HG03159 (cell line): ENCODE results near the gene MLEC.

Experiments
- ATAC-seq: cut with Tn5 transposase; IDR thresholded peaks from one replicate; pipeline ENCODE4 v1.9.1; 2021; ENCODE audit warnings: mild to moderate bottlenecking, moderate library complexity; ENCODE audit not compliant: unreplicated experiment

Gene MLEC, protein sequence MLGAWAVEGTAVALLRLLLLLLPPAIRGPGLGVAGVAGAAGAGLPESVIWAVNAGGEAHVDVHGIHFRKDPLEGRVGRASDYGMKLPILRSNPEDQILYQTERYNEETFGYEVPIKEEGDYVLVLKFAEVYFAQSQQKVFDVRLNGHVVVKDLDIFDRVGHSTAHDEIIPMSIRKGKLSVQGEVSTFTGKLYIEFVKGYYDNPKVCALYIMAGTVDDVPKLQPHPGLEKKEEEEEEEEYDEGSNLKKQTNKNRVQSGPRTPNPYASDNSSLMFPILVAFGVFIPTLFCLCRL

DNA sequence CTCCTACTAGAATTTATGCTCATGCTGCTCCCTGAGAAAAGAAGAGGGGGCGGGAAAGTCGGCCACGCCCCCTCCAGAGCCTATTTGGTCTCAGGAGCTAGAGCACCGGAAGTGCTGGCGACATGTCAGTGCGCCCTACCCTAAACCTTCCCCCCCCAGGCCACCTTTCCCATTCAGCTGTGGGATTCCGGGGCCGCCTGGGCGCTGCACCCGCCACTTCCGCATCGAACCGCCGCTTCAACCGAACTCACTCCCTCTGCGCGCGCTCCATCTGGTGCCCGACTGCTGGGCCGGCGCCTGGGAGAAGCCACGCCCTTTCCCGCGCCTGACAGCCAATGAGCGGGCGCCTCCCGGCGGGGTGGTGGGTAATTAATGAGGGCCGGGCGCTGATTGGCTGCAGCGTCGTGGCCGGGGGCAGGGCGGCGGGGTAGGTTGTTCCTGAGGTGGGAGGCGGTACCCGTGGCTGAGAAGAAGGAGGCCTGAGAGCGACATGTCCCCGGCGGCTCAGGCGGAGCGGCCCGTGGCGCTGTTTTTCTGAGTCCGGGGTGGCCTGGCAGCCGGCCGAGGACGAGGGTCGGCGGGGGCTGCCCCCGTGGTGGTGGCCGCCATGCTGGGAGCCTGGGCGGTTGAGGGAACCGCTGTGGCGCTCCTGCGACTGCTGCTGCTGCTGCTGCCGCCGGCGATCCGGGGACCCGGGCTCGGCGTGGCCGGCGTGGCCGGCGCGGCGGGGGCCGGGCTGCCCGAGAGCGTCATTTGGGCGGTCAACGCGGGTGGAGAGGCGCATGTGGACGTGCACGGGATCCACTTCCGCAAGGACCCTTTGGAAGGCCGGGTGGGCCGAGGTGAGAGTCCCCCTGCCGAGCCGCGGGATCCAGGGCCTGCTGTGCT lies at the start of gene MLEC:
Gene MLEC (plus strand): TSS at position 460 of the 888 bp plus-strand sequence. CDS start 148 bp downstream, at position 608.
- peak; percentile 60 for ATAC-seq

DNA sequence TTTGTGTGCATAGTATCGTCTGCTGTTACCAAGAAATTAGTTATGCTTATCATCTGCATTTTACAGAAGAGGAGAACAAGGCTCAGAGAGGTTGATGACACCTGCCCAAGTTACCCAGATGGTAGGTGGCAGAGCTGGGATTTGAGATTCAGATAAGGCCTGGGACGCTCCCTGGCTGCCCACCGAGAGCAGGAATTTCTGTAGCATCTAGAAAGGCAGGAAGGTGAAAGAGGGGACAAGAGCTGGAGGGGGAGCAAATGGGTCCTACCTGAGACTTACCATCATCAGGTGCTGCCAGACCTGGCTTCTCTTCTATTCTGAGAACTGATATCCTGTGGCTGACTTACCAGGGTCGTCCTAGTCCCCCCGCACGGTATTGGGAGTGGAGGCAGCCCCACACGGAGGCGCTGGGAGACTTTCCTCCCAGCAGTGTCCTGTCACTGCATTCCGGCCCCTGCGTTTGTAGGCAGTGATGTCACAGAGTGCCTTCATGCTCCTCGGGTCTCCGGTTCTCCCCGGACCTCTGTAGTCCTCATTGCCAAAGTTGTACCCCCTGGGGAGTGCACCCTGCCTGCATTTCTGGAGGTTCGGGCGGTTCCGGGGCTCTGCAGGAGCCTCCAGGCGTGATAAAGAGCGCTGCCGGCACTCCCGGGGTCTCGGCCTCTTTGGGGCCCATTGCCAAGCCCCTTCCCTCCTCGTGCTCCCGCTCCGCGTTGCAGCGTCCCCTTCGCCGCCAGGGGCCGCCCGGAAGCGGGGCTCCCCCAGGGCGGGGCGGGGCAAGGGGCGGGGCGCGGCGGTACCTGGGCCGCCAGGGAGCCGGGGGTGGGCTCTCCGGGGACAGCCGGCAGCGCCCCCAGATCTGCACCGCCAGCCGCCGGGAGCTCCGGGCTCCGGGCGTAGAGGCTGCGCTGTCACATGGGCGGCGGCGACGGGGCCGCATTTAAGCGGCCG lies 46.9 kb upstream of the MLEC start, which contains the start of gene CABP1:
Gene CABP1 (plus strand): TSS at position 856 of the 951 bp plus-strand sequence. CDS start 60 bp downstream, at position 916.
- peak; percentile 70 for ATAC-seq

DNA sequence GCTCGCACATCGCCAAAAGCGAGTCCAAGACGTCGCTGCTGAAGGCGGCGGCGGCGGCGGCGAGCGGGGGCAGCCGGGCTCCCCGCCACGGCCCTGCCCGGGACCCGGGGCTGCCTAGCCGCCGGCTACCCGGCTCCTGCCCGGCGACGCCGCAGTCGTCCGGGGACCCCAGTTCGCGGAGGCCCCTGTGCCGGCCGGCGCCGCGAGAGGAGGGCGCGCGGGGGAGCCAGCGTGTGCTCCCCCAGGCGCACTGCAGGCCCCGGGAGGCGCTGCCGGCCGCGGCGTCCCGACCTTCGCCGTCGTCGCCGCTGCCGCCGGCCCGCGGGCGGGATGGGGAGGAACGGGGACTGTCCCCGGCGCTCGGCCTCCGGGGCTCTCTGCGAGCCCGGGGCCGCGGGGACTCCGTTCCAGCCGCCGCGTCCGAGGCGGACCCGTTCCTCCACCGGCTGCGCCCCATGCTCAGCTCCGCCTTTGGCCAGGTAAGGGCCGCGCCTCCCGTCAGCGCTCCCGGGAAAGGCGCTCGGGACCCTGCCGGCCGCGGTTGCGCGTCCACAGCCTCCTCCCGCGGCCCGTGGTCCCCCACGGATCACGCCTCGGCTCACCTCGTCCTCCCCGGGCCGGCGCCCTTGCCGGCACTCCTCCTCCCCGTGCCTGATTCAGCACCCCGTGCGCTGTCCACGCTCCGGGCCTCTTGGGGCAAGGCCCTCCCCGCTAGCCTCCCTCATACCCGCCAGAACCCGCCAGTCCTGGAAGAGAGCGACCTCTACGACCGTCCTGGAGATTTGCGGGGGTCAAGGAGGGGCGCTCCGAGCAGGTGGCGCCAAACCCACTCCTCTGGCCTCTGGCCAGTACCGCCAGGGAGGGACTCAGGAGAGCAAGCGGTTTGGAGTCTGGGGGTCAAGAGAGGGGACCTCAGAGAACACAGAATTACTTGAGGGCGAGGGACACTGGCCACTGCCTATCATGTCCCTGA lies 45.8 kb upstream of the MLEC start:
- ATAC-seq: peak; percentile 38

GRCh38 chr12:120642121-120642520 lies 44.8 kb upstream of the MLEC start:
- ATAC-seq: no peak

DNA sequence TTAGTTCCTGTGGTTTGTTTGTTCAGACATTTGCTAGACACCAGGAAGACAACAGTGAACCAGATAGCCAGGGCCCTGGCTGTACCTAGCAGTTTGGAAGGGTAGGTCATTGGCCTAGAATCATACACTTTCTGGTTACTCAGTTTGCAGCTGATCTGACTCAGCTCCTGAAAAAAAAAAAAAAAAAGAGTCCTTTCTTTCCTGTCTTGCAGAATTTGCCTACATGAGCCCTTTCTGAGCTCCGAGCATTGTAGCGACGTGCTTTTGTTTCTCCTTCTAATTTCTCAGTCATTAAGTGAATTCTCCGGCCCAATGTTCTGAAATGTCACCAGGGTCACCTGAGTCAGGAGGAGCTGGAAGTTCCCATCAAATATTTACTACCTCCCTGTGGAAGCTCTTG lies 44.1 kb upstream of the MLEC start:
- ATAC-seq: no peak

DNA sequence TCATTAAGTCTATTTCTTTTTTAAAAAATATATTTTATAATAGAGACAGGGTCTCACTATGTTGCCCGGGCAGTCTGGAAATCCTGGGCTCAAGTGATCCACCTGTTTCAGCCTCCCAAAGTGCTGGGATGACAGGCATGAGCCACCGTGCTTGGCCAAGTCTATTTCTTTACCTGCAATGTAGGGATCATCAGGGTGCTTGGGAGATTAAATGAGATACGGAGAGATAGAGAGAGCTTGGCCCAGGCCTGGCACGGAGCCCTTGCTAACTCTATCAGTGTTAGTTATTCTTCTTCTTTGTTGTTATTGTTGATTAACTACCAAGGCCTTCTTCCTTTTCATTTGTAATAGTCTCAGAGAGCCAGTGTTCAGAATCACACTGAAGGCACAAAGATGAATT lies 43.4 kb upstream of the MLEC start:
- ATAC-seq: no peak

- ATAC-seq: no peak
These were observed 40.9 kb upstream of the MLEC start for GRCh38 chr12:120646044-120646443.

- ATAC-seq: no peak
These were observed 39.6 kb upstream of the MLEC start for GRCh38 chr12:120647375-120647755.

DNA sequence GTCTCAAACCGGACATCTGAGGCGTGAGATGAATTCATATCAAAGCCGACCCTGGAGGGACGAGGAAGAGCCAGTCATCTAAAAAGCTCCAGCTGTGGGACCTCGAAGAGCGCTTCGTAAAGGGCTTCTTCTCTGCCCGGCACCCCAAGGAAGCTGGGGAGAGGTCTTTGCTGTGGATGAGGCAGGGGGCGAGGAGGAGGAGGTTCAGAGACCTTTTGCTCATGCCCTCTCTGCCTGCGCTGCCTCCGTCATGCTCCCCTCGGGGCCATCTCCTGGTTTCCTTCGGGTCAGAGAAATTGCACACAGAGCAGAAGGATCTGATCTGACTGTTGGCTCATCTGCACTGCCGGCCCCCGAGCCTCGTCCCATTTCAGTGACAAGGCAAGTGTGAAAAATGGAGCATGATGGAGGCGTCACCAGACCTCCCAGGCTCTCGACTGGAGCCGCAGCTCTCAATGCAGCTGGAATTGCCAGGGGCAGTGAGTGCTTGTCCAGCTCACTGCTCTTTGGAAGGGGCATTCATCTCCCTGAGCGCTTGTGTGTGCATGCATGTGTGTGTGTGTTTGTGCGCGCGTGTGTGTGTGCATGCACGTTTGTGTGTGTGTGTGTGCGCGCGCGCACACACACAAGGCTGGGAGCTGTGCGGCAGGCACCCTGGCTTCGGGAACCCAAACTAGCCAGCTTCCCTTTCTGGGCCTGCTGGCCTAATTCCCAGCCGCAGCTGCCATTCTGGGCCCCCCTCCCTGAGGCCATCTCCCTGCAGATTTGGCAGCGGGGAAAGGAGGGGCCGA lies 37.3 kb upstream of the MLEC start:
- no peak for ATAC-seq

DNA sequence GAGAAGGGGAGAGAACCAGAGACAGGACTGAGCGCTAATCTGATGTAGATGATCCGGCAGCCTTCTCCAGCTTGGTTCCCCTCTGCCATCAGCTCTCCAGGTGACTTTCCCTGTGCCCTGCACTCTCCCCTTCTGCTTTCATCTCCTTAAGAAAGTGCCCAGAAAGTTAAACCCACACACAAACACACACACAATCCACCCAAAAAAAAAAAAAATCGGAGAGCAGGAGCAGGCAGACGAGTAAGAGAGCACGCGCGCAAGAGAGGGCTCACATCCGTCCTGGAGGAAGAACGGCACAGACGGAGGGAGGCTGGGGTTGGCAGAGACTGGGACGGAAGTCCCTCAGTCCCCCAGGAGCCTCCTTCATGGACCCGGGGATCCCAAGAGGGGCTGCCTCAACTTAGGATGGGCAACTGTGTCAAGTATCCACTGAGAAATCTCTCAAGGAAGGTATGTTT lies 36.7 kb upstream of the MLEC start:
- no peak for ATAC-seq

DNA sequence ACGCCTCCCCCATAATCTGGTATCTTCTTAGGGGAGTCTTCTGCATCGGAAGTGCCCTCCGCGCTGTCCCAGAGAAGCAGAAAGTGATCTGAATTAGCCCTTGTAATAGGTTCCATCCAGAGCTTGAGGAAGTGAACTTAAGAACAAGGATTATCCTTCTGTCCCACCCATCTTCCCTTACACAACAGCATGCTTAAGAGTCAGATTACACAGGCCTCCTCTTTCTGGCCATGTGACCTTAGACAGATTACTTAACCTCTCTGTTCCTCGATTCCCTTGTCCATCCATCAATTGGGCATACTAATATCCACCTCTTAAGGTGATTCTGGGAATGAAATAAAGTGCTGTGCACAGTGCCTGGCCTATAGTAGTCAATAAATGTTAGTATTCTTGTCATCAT lies 35.1 kb upstream of the MLEC start:
- ATAC-seq: no peak

- ATAC-seq: no peak
These were observed 34.1 kb upstream of the MLEC start for GRCh38 chr12:120652656-120653435.

DNA sequence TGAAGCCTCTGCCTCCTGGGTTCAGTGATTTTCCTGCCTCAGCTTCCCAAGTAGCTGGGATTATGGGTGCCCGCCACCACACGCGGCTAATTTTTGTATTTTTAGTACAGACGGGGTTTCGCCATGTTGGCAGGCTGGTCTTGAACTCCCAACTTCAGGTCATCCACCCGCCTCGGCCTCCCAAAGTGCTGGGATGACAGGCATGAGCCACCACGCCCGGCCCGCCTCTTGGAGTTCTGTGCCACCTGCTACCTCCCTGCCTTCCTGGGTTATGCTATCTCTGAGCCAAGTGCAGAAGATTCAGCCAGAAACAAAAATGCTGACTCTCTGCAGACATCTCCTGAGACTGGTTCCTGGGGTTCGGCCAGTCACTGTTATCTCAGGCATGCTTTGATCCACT lies 33.3 kb upstream of the MLEC start:
- ATAC-seq: no peak

GRCh38 chr12:120654656-120655055 lies 32.3 kb upstream of the MLEC start:
- no peak for ATAC-seq

DNA sequence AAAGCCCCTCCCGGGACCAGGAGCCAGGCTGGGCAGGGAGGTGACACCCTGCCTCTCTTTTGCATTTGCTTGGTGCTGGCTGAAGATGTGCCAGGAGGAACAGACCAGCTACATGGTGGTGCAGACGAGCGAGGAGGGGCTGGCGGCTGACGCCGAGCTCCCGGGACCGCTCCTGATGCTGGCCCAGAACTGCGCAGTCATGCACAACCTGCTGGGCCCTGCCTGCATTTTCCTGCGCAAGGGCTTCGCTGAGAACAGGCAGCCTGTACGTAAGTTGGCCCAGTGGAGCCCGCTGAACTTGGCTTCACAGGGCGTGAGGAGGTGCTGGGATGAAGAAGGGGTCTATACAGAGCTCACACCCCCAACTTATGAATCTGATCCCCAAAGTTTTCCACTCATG lies 30.9 kb upstream of the MLEC start:
- no peak for ATAC-seq

GRCh38 chr12:120658286-120659150 lies 28.4 kb upstream of the MLEC start:
- ATAC-seq: no peak

GRCh38 chr12:120659151-120659525 lies 27.8 kb upstream of the MLEC start:
- ATAC-seq: no peak
